PC-3 (cell line): Measurements from ENCODE around the gene CBFA2T2.

ENCODE experiments used
- EZH2 ChIP-seq: fragments of 300-600 bp; sonication (generic); IDR thresholded peaks from one replicate; pipeline ENCODE4 v1.6.1; 2017; ENCODE audit warnings: antibody characterized with exemption, mild to moderate bottlenecking, low read length; ENCODE audit not compliant: unreplicated experiment
- TF ChIP-seq, protein P1 (sequence below): fragments of 300-600 bp; sonication (generic); conservative IDR thresholded peaks from 2 replicates; pipeline ENCODE4 v1.5.1; 2017; ENCODE audit warnings: antibody characterized with exemption, low read depth, mild to moderate bottlenecking, low read length

DNA sequence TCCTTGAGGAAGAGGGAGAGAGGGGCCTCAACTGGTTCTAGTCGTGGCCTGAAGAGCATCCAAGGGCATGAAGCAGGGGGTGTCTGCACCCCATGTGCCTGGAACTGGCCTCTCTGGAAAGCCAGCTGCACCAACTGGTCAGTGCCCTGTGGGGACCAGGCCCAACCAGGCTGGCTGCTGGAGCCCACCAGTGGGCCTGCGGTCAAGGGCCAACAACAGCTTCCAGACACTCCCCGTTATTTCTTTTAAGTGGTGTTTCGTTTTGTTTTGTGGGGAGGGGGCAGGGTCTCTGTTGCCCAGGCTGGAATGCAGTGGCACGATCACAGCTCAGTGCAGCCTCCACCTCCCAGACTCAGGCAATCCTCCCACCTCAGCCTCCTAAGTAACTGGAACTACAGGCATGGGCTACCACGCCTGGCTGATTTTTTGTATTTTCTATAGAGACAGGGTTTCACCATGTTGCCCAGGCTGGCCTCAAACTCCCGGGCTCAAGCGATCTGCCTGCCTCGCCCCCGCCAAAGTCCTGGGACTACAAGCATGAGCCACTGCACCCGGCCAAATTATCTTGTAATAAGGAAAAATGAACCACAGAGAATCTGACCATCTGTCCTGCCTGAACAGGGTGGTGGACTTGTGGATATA is 160.3 kb downstream of the CBFA2T2 start:
- TF ChIP-seq, protein P1, sequence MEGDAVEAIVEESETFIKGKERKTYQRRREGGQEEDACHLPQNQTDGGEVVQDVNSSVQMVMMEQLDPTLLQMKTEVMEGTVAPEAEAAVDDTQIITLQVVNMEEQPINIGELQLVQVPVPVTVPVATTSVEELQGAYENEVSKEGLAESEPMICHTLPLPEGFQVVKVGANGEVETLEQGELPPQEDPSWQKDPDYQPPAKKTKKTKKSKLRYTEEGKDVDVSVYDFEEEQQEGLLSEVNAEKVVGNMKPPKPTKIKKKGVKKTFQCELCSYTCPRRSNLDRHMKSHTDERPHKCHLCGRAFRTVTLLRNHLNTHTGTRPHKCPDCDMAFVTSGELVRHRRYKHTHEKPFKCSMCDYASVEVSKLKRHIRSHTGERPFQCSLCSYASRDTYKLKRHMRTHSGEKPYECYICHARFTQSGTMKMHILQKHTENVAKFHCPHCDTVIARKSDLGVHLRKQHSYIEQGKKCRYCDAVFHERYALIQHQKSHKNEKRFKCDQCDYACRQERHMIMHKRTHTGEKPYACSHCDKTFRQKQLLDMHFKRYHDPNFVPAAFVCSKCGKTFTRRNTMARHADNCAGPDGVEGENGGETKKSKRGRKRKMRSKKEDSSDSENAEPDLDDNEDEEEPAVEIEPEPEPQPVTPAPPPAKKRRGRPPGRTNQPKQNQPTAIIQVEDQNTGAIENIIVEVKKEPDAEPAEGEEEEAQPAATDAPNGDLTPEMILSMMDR: no peak
- TF ChIP-seq EZH2: no peak
